ENCODE data around the gene ACADVL.

Gene ACADVL

GRCh38 chr17:7191571-7192270, 28.0 kb upstream of the ACADVL start:
- DNase-seq = no peak

GRCh38 chr17:7192271-7192937, 27.3 kb upstream of the ACADVL start:
- no peak for DNase-seq

- DNase-seq = no peak
These were observed 23.8 kb upstream of the ACADVL start for GRCh38 chr17:7195971-7196370.

- DNase-seq = no peak
These were observed 22.9 kb upstream of the ACADVL start for GRCh38 chr17:7196651-7197401.

- no peak for DNase-seq
These were observed 16.3 kb upstream of the ACADVL start for GRCh38 chr17:7203391-7203790.

- no peak for DNase-seq
These were observed 15.4 kb upstream of the ACADVL start for GRCh38 chr17:7204336-7204735.

- no peak for DNase-seq
These were observed 14.8 kb upstream of the ACADVL start for GRCh38 chr17:7204828-7205461.

- no peak for DNase-seq
These were observed 14.2 kb upstream of the ACADVL start for GRCh38 chr17:7205561-7205960.

GRCh38 chr17:7207120-7208001, 12.4 kb upstream of the ACADVL start:
- DNase-seq = no peak

GRCh38 chr17:7208027-7208571, 11.6 kb upstream of the ACADVL start:
- no peak for DNase-seq

GRCh38 chr17:7208754-7209460, 10.8 kb upstream of the ACADVL start:
- DNase-seq = no peak

- DNase-seq = no peak
These were observed 8.1 kb upstream of the ACADVL start for GRCh38 chr17:7211491-7212273.

GRCh38 chr17:7213895-7214299, 5.8 kb upstream of the ACADVL start:
- no peak for DNase-seq

- DNase-seq = peak; percentile 66
These were observed 5.2 kb upstream of the ACADVL start for GRCh38 chr17:7214300-7215135.

- DNase-seq = no peak
These were observed 4.6 kb upstream of the ACADVL start for GRCh38 chr17:7215136-7215638.

GRCh38 chr17:7215652-7216180, 4.0 kb upstream of the ACADVL start:
- no peak for DNase-seq

- DNase-seq = no peak
These were observed 3.3 kb upstream of the ACADVL start for GRCh38 chr17:7216242-7217112.

All from KG1 (cell line).